Upper lobe of left lung (tissue), 6 donors: ENCODE measurements around the gene ACTR1A. TPM values are rescaled to one million over a fixed set of nuclear protein-coding genes. Genes with fewer than 3 reads are reported as not detected.

ENCODE experiments used
- ATAC-seq, 2 donors: fragments of 200-7000 bp; cut with Tn5 transposase; one replicate each; pipeline ENCODE4 v1.9.1; 2022; ENCODE audit warnings: mild to moderate bottlenecking in 2 of 2, moderate library complexity in 2 of 2; ENCODE audit not compliant: low FRiP score in 2 of 2
- DNase-seq, 2 donors: peaks; one replicate each; pipeline ENCODE4 v3.0.0-alpha.2; 2019 to 2020
- H3K27ac ChIP-seq, 4 donors: fragments of 200-600 bp; sonication (generic); one replicate each; pipeline ENCODE4 v1.5.1; 2016 to 2019
- H3K27me3 ChIP-seq, 4 donors: fragments of 200-600 bp; sonication (generic); one replicate each; pipeline ENCODE4 v1.5.1; 2017 to 2019
- H3K36me3 ChIP-seq, 4 donors: fragments of 200-600 bp; sonication (generic); one replicate each; pipeline ENCODE4 v1.5.1; 2016 to 2019
- H3K4me1 ChIP-seq, 4 donors: fragments of 200-600 bp; sonication (generic); one replicate each; pipeline ENCODE4 v1.5.1; 2018 to 2019
- H3K4me3 ChIP-seq, 4 donors: fragments of 200-600 bp; sonication (generic); one replicate each; pipeline ENCODE4 v1.5.1; 2017 to 2019; ENCODE audit warnings: mild to moderate bottlenecking in 2 of 4, moderate library complexity in 1 of 4
- H3K9me3 ChIP-seq, 4 donors: fragments of 200-600 bp; sonication (generic); one replicate each; pipeline ENCODE4 v1.5.1; 2018 to 2019
- EP300 ChIP-seq, 4 donors: sonication (generic); formaldehyde crosslinking; IDR thresholded peaks; one replicate each; pipeline ENCODE4 v1.5.1; 2017; ENCODE audit warnings: antibody characterized with exemption in 4 of 4, control low read depth in 2 of 4
- POLR2A ChIP-seq, 4 donors: fragments of 450-650 bp; IDR thresholded peaks; one replicate each; pipeline ENCODE4 v1.5.1; 2016 to 2017; ENCODE audit warnings: antibody characterized with exemption in 4 of 4, mild to moderate bottlenecking in 2 of 4
- POLR2AphosphoS5 ChIP-seq, 2 donors: sonication (generic); formaldehyde crosslinking; IDR thresholded peaks; one replicate each; pipeline ENCODE4 v1.5.1; 2017; ENCODE audit warnings: antibody characterized with exemption in 2 of 2
- WGBS, 2 donors: methylation state at CpG; one replicate each; pipeline ENCODE4 v1.1.5; 2017 to 2018; 5-methylcytosine and 5-hydroxymethylcytosine counted together
- total RNA-seq, 6 donors: library from RNA; depleted of rRNA in 4 of 6; stranded (reverse); fragments of >200 nt in 4 of 6; gene quantifications; one replicate each; pipeline versions ENCODE4 v1.1.0 to v1.2.1, GENCODE V29; 2016 to 2021
- TF ChIP-seq, protein P1 (sequence below), 6 experiments: fragments of 450-650 bp in 4 of 6; fragments of 200-600 bp in 2 of 6; sonication (generic) in 2 of 6; IDR thresholded peaks; one replicate each; pipeline ENCODE4 v1.5.1; 2016 to 2019; ENCODE audit warnings: antibody characterized with exemption in 6 of 6
- donor health status: DM: no; HTN: no; CAD: no; lungs with moderate emphysema.
- donor health status: DM: no; HTN: yes; CAD: no; lungs with severe emphysema.

Gene ACTR1A
- total RNA-seq, 6 donors from 2014 or later = 54.5 to 126 (median 93.2) TPM

DNA sequence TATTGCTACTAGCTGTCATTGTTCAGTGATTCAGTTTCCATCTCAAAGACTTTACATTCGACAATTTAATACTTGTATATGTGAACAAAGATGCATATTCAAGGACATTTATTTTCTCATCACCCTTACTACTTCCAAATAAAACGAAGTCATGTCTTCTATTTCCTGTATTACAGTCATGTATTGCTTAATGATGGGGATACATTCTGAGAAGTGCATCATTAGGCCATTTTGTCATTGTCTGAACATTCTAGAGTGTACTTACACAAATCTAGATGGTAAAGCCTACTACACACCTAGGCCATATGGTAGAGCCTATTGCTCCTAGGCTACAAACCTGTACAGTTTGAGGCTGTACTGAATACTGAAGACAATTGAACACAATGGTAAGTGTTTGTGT, 57.7 kb downstream of the ACTR1A start:
- DNase-seq = no peak
- peaks cover 4 to 9% (median 5%) of the 10 kb centered on the region in 4 donors for H3K4me1 ChIP-seq
- no peak overlapping the region for H3K27ac ChIP-seq
- H3K27me3 ChIP-seq = no peaks in the 10 kb centered on the region
- 69 to 71% methylated on average over 2 of the region's 2 CpGs for WGBS, 2 donors
- TF ChIP-seq POLR2AphosphoS5 (IDR thresholded peaks at IDR 0.05) (no peak), EP300 (IDR thresholded peaks at IDR 0.05) (no peak), POLR2A (IDR thresholded peaks at IDR 0.05) (no peak)
- TF ChIP-seq, protein P1, sequence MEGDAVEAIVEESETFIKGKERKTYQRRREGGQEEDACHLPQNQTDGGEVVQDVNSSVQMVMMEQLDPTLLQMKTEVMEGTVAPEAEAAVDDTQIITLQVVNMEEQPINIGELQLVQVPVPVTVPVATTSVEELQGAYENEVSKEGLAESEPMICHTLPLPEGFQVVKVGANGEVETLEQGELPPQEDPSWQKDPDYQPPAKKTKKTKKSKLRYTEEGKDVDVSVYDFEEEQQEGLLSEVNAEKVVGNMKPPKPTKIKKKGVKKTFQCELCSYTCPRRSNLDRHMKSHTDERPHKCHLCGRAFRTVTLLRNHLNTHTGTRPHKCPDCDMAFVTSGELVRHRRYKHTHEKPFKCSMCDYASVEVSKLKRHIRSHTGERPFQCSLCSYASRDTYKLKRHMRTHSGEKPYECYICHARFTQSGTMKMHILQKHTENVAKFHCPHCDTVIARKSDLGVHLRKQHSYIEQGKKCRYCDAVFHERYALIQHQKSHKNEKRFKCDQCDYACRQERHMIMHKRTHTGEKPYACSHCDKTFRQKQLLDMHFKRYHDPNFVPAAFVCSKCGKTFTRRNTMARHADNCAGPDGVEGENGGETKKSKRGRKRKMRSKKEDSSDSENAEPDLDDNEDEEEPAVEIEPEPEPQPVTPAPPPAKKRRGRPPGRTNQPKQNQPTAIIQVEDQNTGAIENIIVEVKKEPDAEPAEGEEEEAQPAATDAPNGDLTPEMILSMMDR (IDR thresholded peaks at IDR 0.05) = no peak
- H3K4me3 ChIP-seq = no peak overlapping the region
- no peaks in the 10 kb centered on the region for H3K36me3 ChIP-seq
- no peak for ATAC-seq
- H3K9me3 ChIP-seq = no peaks in the 10 kb centered on the region

DNA sequence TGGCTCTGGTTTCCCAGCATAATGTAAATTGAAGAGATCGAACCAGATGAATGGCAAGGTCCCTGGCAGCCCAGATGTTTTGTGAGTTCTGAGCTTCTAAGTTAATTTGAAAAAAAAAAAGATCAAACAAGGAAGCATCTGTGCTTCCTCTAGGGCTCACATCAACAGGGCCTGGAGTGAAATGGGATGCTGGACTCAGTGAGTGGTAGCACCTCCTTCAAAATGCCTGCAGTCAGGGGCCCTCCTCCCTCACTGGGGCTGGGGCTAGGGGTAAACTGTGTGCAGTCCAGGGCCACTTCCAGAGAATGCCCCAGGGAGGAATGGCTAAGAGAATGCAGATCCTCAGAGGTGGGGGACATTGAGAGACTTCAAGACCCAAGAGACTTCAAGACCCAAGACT, 64.1 kb downstream of the ACTR1A start:
- DNase-seq (no peak), ATAC-seq (no peak)
- TF ChIP-seq POLR2A (IDR thresholded peaks at IDR 0.05) (no peak), EP300 (IDR thresholded peaks at IDR 0.05) (no peak)
- TF ChIP-seq, protein P1 (IDR thresholded peaks at IDR 0.05) = no peak
- peaks cover 10 to 31% (median 29%) of the 10 kb centered on the region in 4 donors for H3K4me1 ChIP-seq
- peak overlapping the region in 1 of 4 donors; percentile 23 for H3K27ac ChIP-seq
- no peaks in the 10 kb centered on the region for H3K36me3 ChIP-seq
- no peaks in the 10 kb centered on the region for H3K9me3 ChIP-seq
- H3K27me3 ChIP-seq = no peaks in the 10 kb centered on the region
- peak overlapping the region in 1 of 4 donors; percentile 11 for H3K4me3 ChIP-seq
- 40 to 69% methylated on average over 1 of the region's 1 CpG for WGBS, 2 donors

DNA sequence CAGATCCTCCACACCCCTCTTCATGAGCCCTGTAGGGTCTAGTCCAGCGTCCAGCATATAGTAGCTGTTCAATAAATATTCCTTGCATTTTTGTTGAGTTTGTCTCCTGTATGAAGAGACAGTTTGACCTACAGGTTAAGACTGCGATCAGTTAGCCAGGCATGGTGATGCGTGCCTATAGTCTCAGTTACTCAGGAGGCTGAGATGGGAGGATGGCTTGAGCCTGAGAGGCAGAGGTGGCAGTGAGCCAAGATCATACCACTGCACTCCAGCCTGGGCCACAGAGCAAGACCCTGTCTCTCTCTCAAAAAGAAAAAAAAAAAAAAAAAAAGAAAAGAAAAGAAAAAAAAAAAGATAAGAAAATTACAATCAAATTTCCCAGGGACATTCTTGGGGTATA, 65.0 kb downstream of the ACTR1A start:
- Histone ChIP-seq H3K4me3 (peak overlapping the region in 1 of 4 donors; percentile 51), H3K27me3 (no peaks in the 10 kb centered on the region)

DNA sequence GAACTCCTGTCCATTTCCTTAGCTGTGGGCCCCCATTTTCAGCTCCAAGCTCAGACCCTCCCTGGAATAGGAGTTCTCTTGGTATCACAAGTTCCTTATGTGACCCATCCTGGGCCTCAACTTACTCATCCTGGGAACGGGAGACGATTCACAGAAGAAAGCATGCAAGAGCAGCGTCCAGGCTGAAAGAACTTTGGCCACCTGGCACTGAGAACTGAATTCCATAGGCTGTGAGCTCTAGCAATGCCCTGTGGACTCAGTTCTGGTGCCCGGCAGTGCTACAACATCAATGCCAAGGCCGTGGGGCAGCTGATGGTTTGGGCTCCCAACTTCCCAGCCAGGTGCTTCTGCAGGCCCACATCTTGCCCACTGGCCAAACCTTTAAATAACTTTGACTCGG, 66.2 kb downstream of the ACTR1A start:
- H3K27ac ChIP-seq = peak overlapping the region; percentile 17 to 91 (median 72)
- TF ChIP-seq POLR2A (IDR thresholded peaks at IDR 0.05) (no peak), EP300 (IDR thresholded peaks at IDR 0.05) (no peak), POLR2AphosphoS5 (IDR thresholded peaks at IDR 0.05) (no peak)
- TF ChIP-seq, protein P1 (IDR thresholded peaks at IDR 0.05) = no peak
- no peak for DNase-seq
- 68 to 78% methylated on average over 5 to 6 of the region's 6 CpGs for WGBS, 2 donors
- H3K4me1 ChIP-seq = peaks cover 20 to 46% (median 43%) of the 10 kb centered on the region in 4 donors
- peak overlapping the region in 3 of 4 donors; percentile 31 to 51 (median 48) for H3K4me3 ChIP-seq
- no peaks in the 10 kb centered on the region for H3K9me3 ChIP-seq
- no peaks in the 10 kb centered on the region for H3K27me3 ChIP-seq
- no peaks in the 10 kb centered on the region for H3K36me3 ChIP-seq
- no peak for ATAC-seq

More for the DNA sequence above, 65.0 kb downstream of the ACTR1A start:
- H3K27ac ChIP-seq = no peak overlapping the region
- no peaks in the 10 kb centered on the region for H3K36me3 ChIP-seq
- 94 to 100% methylated on average over 3 of the region's 3 CpGs for WGBS, 2 donors
- ATAC-seq (no peak), DNase-seq (no peak)
- no peak for TF ChIP-seq EP300 (IDR thresholded peaks at IDR 0.05)
- no peak for TF ChIP-seq POLR2AphosphoS5 (IDR thresholded peaks at IDR 0.05)
- TF ChIP-seq, protein P1 (IDR thresholded peaks at IDR 0.05) = no peak
- TF ChIP-seq POLR2A (IDR thresholded peaks at IDR 0.05) = no peak
- peaks cover 13 to 38% (median 35%) of the 10 kb centered on the region in 4 donors for H3K4me1 ChIP-seq
- no peaks in the 10 kb centered on the region for H3K9me3 ChIP-seq
